Measurements from ENCODE around the gene MCCC2. TPM values are rescaled to one million over a fixed set of nuclear protein-coding genes. Genes with fewer than 3 reads are reported as not detected.
"Not testable (repeated sequence)": the region's sequence is repeated elsewhere in the genome, so short reads cannot be mapped to it uniquely, and the experiment has no call there.

The MCCC2 gene
- total and polyA plus RNA-seq, 10 donors = 15.3 to 48.8 (median 31.6) TPM

- intact Hi-C loops (cut with DNase I; ENCODE audit: low total_unique reads) = no loop called here
Observed at GRCh38 chr5:71563161-71563560, 24.0 kb upstream of the MCCC2 start.

GRCh38 chr5:71564895-71565294, 22.2 kb upstream of the MCCC2 start:
- peaks cover 2 to 94% (median 49%) of the 10 kb centered on the region in 6 donors for H3K36me3 ChIP-seq
- H3K9me3 ChIP-seq = no peaks in the 10 kb centered on the region
- intact Hi-C loops (cut with DNase I; ENCODE audit: low total_unique reads) = no loop called here

More at GRCh38 chr5:71563161-71563560, 24.0 kb upstream of the MCCC2 start:
- 95 to 99% (median 98%) methylated on average over 4 of the region's 4 CpGs for WGBS, 5 donors
- H3K36me3 ChIP-seq = peaks cover 2 to 100% (median 61%) of the 10 kb centered on the region in 6 donors
- H3K4me3 ChIP-seq = no peak overlapping the region
- no peak overlapping the region for H3K27ac ChIP-seq
- H3K9me3 ChIP-seq = no peaks in the 10 kb centered on the region
- H3K4me1 ChIP-seq = no peaks in the 10 kb centered on the region
- DNase-seq = no peak
- H3K27me3 ChIP-seq (replicated peaks in 1 of 7) = no peaks in the 10 kb centered on the region
- no peak for TF ChIP-seq CTCF (IDR thresholded peaks at IDR 0.05 in 8 of 11, conservative IDR thresholded peaks at IDR 0.05 in 3 of 11)
- no peak for TF ChIP-seq POLR2AphosphoS5 (IDR thresholded peaks at IDR 0.05)
- TF ChIP-seq POLR2A (IDR thresholded peaks at IDR 0.05) = no peak

GRCh38 chr5:71569748-71570509, 17.2 kb upstream of the MCCC2 start:
- Histone ChIP-seq H3K27me3 (replicated peaks in 1 of 7) (no peaks in the 10 kb centered on the region), H3K4me3 (no peak overlapping the region), H3K27ac (no peak overlapping the region), H3K4me1 (no peaks in the 10 kb centered on the region), H3K9me3 (no peaks in the 10 kb centered on the region), H3K36me3 (peaks cover 0 to 49% (median 15%) of the 10 kb centered on the region in 6 donors)
- 73 to 97% (median 91%) methylated on average over 5 of the region's 5 CpGs for WGBS, 5 donors
- TF ChIP-seq CTCF (IDR thresholded peaks at IDR 0.05 in 8 of 11, conservative IDR thresholded peaks at IDR 0.05 in 3 of 11) (no peak), POLR2A (IDR thresholded peaks at IDR 0.05) (no peak), POLR2AphosphoS5 (IDR thresholded peaks at IDR 0.05) (no peak)
- DNase-seq = no peak
- intact Hi-C loops (cut with DNase I; ENCODE audit: low total_unique reads) = no loop called here

More at GRCh38 chr5:71564895-71565294, 22.2 kb upstream of the MCCC2 start:
- no peak for TF ChIP-seq POLR2AphosphoS5 (IDR thresholded peaks at IDR 0.05)
- no peak for TF ChIP-seq POLR2A (IDR thresholded peaks at IDR 0.05)
- no peak for TF ChIP-seq CTCF (IDR thresholded peaks at IDR 0.05 in 8 of 11, conservative IDR thresholded peaks at IDR 0.05 in 3 of 11)
- Histone ChIP-seq H3K27ac (no peak overlapping the region), H3K4me3 (no peak overlapping the region), H3K4me1 (no peaks in the 10 kb centered on the region), H3K27me3 (replicated peaks in 1 of 7) (no peaks in the 10 kb centered on the region)
- DNase-seq = no peak

- H3K4me3 ChIP-seq; DNase-seq; intact Hi-C loops (cut with DNase I; ENCODE audit: low total_unique reads); H3K27me3 ChIP-seq (replicated peaks in 1 of 7); H3K27ac ChIP-seq; H3K4me1 ChIP-seq; H3K9me3 ChIP-seq: not testable (repeated sequence)
- 89 to 98% (median 95%) methylated on average over 7 of the region's 7 CpGs for WGBS, 5 donors
- peaks cover 0 to 41% (median 10%) of the 10 kb centered on the region in 6 donors for H3K36me3 ChIP-seq
Observed at GRCh38 chr5:71571811-71572210, 15.3 kb upstream of the MCCC2 start.

All from spleen (tissue), 11 donors.